Left hindlimb (tissue), 1 donor: ENCODE results near the gene FAIM2.

ENCODE experiments used
- DNase-seq: peaks from one replicate; pipeline ENCODE4 v3.0.0-alpha.2; 2018

FAIM2 gene

GRCh38 chr12:49854976-49855375, 48.7 kb downstream of the FAIM2 start:
- no peak for DNase-seq

DNA sequence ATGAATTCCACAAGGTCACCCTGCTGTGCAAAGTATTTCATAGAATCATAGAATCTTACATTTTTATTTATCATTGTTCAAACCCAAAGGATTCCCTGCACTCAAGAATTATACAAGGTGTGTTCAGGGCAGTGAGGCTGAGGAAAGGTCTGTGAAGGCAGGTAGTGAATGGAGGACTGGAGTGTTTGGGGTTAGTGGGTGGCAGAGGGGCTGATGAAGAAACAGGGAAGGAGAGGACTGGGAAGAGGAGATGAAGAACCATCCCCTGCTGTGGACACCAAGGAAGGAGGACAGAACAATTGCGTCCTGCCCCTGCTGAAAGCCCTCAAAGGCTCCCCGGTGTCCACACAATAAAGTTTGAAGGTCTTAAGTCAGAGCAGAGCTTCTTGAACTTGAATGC, 50.0 kb downstream of the FAIM2 start:
- DNase-seq: no peak

DNA sequence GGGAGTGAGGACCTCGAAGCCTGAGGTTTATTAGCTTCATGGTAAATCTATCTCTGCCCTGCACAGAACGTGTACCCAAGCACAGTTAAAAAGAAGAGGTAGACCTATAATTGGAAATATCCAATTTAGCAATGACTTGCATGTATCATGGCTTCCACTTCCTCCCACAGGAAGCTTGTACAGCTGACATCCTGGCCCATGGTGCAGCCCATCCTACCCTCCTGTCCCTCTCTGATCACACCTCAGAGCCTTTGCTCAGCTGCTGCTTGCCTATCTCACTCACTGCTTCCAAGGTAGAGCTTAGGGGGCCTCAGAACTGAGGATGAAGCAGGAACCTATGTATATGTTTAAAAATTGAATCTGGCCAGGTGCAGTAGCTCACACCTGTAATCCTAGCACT, 56.5 kb downstream of the FAIM2 start:
- DNase-seq: no peak

DNA sequence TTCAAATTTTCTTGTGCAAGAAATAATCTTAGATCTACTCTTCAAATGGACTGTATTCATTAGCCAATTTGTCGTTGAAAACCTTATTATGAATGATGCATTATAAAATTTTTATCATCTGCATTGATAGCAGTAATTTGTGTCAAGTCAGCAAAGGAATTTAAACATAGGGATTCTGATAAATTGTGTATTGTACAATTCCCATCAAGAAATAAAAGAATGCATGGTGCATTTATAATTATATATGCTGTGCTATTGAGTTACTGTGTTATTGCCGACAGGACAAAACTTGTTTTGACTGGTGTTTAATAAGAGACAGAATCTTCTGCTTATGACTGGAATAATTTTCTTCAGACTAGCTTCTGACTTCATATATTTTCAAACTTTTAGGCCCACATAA, 57.7 kb downstream of the FAIM2 start:
- no peak for DNase-seq

DNA sequence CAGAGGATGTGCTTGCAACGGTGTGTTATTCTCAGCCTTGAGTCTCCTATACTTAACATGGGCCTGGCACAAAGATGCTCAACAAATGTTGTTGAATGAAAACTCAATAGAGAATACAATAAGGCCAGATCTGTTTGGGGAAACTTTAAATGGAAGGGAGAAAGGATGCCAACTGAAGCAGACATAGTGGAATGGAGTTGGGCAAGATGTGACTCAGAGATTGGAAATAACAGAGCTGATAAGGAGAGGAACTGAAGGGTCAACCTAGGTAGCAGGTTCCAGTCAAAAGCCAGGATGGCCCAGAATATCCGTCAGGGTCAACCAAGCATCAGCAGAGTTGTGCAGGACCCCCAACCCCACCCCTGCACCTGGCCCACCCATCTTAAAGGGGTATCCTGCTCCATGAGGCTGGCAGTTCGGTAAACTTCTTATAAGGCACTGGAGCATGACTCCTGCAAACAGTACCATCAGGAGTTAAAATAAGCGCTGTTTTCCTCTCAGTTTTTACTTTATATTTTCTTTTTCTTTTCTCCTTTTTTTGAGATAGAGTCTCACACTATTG, 59.7 kb downstream of the FAIM2 start:
- no peak for DNase-seq

DNA sequence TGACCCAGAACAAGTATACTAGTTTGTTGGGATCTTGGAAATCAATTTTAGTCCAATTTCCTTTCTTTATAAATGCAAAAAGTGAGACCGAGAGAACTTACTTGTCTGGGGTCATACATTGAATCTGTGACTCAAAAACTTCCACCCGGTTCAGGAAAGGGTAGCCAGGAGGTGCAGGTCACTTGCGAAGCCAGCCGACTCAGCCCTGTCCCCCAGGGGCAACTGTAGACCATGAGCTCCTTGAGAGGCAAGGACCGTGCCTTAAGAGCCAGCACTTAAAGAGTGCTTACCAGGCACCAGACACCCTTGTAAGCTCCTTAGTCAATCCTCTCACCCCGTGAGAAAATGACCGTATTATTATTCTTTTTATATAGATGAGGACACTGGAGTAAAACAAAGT, 60.3 kb downstream of the FAIM2 start:
- no peak for DNase-seq

DNA sequence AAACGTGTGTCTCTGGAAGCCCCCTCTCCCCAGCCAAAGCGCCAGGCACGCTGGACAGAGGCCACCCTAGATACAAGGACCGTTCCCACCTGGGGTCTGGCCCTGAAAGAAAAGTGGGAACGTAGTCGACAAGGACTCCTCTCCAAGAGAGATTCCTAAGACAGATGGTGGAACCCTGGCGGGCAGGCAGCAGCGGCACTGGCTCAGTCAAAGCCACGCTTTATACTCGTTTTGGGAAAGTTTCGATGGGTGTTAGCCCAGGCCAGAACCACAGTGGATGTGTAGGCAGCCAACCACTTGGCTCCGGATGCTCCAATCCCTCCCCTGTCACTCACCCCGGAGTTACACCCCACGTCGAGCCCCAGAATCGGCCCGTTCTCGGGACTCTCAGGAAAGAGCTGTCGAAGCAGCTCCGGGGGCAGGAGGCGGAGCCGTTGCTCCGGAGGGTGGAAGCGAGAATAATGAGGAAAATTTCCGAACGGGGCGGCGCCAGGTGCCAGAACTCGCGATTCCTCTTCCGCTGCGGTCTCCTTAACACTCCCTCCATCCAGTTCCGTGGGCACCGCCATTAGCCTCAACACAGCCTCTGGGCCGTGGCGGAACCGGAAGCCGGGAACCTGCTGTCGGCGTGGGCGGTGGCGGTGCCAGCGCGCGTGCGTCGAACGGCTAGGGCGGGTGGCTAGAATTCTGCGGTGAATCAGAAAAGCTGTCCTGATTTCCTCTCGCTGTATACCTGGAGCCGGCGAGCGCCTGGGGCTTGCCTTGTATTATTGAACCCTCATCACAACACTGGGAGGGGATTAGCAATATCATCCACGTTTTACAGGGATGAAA, 61.0 kb downstream of the FAIM2 start, which contains the start of gene BCDIN3D:
BCDIN3D (minus strand) TSS at position 588 of the 834 bp plus-strand sequence; CDS start at position 569, 19 bp downstream.
- DNase-seq: peak; percentile 94

GRCh38 chr12:49838973-49839633, 64.6 kb downstream of the FAIM2 start:
- peak; percentile 40 for DNase-seq

DNA sequence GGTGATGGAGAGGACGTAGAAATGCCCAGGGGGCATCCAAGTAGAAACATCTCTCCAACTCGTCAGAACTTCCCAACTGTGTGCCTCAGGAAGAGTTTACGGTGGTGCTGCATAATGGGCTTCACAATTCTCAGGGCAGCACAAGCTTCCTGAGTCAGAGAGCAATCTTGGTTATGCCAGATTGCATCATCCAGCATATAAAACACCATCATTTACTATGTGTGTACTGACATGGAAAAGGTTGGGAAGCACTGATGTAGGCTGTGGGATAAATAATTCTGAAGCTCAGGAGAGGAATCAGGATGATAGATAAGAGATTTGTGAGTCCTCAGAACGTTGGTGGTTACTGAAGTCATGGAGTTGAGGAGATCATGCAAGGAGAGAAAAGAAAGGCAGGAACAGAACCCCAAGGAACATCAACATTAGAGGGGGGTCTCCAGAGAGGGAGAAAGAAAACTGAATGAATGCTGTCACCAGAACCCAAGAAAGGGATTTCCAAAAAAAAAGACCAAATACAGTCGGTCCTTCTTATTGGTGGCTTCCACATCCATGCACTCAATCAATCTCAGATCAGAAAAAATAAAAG, 70.8 kb downstream of the FAIM2 start:
- no peak for DNase-seq

DNA sequence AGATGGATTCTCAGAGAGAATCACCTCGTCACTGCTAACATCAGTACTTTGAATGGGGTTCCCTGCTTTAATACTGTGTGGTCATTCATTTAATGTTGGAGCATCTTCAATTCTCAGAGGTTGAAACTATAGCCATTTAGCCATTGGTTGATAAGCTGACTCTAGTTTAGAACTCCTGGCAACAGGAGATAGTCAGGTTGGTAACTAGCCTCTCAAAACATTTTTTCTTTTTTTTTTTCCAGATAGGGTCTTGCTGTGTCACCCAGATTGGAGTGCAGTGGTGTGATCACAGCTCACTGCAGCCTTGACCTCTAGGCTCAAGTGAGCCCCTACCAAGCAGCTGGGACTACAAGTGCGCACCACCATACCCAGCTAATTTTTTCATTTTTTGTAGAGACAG, 72.0 kb downstream of the FAIM2 start:
- DNase-seq: no peak

- peak; percentile 98 for DNase-seq
Observed at GRCh38 chr12:49828133-49829091, 75.3 kb downstream of the FAIM2 start, which contains the start of gene NCKAP5L. NCKAP5L (minus strand) TSS chr12:49828413; CDS start chr12:49804044, 24,369 bp downstream.

DNA sequence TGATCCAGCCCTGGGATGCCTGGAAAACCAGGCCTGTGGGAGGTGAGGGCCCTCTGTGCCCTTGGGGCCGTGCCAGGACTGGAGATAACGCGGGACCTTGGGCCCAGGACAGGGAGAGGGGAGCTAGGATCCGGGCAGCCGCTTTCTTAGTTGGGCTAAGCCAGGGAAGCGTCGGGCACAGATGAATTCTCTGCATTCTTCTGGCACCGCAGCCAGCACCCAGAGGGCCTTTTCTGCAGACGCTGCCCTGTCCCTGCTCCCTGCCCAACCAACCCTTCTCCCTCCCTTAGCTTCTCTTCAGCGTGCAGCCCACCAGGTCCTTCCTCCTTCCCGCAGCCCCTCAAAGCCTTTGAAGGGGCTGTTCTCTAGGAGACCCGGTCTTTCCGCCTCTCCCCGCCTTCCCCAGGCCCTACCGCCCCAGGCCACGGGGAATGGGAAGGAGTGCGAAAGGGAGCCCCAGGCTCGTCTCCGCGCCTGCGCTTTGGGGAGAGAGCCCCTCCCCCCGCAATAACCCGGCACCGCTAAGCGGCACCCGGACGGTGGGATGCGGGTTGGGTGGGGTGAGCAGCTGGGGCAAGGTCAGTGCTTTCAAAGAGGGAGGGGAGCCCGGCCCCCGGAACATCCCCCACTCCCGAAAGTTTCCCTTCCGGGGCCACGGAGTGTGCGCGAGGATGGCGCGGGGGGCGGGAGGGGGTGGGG, 76.2 kb downstream of the FAIM2 start:
- DNase-seq: peak; percentile 86

GRCh38 chr12:49827051-49827400, 76.7 kb downstream of the FAIM2 start:
- DNase-seq: no peak

GRCh38 chr12:49825971-49826421, 77.7 kb downstream of the FAIM2 start:
- DNase-seq: no peak

DNA sequence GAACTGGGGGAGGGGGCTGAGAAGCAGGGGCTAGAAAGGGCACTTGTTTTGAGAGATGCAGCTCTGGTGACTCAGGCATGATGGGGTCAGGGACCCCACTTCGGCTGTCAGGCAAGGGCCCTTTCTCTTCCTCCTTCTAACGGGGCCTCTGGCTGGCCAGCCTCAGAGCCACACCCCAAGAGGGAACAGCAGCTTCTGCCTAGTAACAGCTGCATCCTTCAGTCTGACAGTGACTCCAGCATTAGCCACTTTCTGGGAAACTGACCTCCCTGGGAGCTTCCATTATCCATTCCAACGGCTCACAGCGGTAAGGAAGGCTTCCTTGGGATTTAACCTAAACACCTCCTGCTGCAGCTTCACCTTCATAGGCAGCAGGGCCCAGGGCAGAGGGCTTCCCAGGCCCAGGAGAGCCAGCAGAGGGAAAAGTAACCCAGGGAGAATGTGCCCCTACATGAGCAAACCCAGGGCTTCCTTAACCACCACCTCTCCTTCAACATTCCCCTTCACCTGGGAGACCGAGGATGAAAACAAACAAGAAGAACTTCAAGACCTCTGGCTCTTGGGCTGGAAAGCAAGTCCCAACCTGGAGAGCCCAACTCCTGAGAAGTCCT, 78.2 kb downstream of the FAIM2 start:
- no peak for DNase-seq

DNA sequence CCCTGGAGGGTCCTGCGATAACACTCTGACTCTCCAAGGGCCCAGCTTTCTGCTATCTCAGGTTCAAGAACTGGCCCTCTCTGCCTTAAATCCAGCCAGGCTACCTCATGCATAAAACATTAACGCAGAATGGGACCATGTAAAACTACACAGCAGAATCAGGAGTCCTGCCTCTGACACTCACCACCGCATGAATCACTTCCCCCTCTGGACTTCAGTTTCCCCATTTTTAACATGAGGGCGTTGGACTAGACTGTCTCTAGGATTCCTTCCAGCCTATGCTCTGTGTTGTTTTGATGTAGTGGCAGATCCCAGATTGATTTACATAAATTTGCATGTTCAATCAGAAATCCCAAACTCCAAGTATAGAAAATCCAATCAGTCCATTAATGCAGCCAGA, 78.8 kb downstream of the FAIM2 start:
- no peak for DNase-seq

- no peak for DNase-seq
Observed at GRCh38 chr12:49824416-49824815, 79.3 kb downstream of the FAIM2 start.

GRCh38 chr12:49823951-49824350, 79.7 kb downstream of the FAIM2 start:
- DNase-seq: no peak

DNA sequence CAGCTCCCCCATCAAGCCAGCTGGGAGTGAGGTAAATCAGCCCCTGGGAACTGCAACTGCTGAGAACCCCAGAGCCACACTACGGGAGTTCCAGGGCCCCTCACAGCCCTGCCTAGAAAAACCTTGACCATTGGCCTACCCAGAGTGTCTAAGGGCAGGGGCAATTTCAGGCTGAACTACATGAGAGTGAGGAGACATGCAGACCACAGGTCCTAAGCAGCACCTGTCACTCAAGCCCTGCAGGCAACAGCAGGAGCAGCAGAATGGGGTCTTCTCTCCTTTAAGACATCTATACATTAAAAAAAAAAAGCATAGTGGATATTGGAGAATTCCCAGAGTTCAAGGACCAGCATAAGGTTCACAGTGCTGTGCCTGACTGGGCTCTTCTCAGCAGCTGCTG, 80.3 kb downstream of the FAIM2 start:
- no peak for DNase-seq

DNA sequence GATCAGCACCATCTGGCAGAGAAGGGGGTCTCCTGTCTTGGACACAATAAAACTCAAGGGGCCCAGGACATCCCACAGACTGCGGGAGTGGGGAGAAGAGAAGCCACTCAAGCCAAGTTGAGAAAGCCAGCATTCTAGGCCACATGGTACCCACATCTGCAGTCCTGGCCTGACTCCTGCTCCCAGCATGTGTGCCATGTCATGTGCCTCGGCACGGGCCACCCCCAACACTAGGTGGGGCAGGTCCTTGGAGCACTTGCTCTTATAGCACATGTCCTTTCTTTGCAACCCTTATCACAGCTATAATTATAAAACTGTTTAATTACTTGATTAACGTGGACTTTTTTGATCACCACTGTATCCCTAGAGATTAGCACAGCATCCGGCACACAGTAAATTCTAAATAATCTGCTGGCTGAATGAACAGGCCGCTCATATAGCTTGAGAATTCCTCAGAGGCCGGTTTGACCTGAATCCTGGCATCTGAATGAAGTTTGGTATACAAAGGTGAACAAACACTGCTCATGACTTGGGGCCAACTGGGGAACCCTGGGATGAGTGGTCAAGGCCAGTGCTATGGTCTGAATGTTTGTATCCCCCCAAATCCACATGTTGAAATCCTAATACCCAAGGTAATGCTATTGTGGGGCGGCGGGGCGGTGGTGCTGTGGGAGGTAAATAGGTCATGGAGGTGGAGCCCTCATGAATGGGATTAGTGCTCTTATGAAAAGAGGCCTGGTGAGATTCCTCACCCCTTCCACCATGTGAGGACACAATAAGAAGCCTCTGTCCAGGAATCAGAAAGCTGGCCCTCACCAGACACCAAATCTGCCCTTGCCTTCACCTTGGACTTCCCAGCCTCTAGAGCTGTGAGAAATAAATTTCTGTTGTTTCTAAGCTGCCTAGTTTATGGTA, 82.1 kb downstream of the FAIM2 start:
- DNase-seq: no peak
